Measurements from ENCODE around the gene SIX1.

The SIX1 gene

GRCh38 chr14:60622210-60622916 is 26.9 kb downstream of the SIX1 start:
- in situ Hi-C loops (cut with HindIII; ENCODE audit: low pct_ligation_motif_present, low pct_unique_long_range_greater_than_20kb, low sequenced_read_pairs): no loop called here

GRCh38 chr14:60621386-60621785 is 27.9 kb downstream of the SIX1 start:
- in situ Hi-C loops (cut with HindIII; ENCODE audit: low pct_ligation_motif_present, low pct_unique_long_range_greater_than_20kb, low sequenced_read_pairs): no loop called here

More at GRCh38 chr14:60622210-60622916, 26.9 kb downstream of the SIX1 start:
- DNase-seq: no peak

DNA sequence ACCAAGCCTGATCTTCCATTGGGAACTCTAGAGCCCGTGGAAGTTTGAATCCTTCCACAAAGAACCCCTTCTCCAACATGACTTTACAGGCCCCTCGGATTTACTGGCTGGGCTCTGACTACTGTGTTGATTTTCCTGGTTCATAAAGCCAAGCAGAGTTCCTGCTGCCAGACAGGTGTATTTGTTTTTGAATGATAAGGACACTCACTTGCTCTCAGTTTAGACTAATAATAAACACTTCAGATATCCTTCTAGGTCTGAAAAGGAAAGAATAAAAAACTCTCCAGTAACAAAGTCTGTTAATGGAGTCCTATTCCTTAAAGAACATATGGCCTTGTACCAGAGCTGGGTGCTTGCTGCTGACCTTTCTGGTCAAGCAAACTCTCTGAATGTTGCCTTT is 31.0 kb downstream of the SIX1 start:
- in situ Hi-C loops (cut with HindIII; ENCODE audit: low pct_ligation_motif_present, low pct_unique_long_range_greater_than_20kb, low sequenced_read_pairs): no loop called here

More at GRCh38 chr14:60621386-60621785, 27.9 kb downstream of the SIX1 start:
- no peak for DNase-seq

DNA sequence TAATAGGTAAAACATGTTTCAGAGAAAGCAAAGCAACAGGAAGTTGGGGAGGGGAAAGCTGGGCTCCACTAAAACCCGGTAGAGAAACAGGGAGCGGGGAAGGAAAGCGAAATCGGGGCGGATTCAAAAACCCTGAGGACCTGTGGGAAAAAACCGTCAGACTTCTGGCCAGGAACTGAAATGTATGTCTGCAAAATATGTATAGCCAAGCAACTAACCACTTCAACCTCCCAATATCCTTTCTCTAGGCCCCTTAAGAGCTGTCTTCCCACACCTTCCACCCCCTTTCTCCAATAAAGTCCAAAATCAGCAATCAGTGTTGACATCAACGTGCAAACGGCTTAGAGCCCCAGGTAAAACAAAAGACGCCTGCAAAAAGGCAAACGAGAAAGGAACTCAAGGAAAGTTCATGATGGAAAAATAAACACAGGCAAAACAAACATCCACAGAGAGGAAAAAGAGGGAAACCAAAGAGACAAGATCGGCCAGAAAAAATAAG is 32.8 kb downstream of the SIX1 start:
- in situ Hi-C loops (cut with HindIII; ENCODE audit: low pct_ligation_motif_present, low pct_unique_long_range_greater_than_20kb, low sequenced_read_pairs): no loop called here
- DNase-seq: no peak

More for the DNA sequence above, 31.0 kb downstream of the SIX1 start:
- DNase-seq: no peak

DNA sequence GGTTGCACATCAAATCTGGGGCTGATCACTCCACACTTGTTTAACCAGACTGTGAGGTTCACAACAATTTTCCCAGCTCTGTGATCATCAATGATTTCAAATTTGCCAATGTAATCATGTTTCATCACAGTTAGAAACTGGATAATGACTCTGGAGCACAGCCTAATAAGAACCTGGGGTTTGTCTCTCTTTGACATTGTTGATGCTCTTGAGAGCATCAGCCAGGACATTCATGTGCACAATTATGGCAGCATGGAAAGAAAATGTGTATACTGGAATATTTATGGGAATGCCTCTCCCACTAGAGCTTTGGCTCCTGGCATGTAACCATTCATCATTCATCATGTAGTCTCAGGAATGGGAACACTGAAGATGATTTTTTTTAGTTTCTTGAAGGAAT is 47.0 kb downstream of the SIX1 start:
- in situ Hi-C loops (cut with HindIII; ENCODE audit: low pct_ligation_motif_present, low pct_unique_long_range_greater_than_20kb, low sequenced_read_pairs): no loop called here
- DNase-seq: no peak

DNA sequence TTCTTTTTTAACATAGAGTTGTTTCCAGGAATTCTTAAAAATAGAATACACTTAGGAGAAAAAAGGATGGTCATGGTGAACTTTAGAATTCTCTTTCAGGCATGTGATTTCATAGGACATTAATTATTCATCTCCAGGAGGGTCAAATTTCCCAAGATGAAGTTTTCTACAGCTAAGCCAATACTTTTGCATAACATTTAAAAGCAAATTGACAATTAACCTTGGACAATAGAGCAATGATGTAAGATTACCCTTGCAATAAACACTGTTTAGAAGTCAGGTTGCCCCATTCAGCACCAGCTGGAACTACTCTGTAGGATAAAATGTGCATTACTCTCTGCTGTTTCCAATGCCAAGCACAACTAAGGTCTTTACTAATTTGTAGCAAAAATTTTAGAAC is 49.5 kb downstream of the SIX1 start:
- in situ Hi-C loops (cut with HindIII; ENCODE audit: low pct_ligation_motif_present, low pct_unique_long_range_greater_than_20kb, low sequenced_read_pairs): no loop called here
- DNase-seq: no peak

DNA sequence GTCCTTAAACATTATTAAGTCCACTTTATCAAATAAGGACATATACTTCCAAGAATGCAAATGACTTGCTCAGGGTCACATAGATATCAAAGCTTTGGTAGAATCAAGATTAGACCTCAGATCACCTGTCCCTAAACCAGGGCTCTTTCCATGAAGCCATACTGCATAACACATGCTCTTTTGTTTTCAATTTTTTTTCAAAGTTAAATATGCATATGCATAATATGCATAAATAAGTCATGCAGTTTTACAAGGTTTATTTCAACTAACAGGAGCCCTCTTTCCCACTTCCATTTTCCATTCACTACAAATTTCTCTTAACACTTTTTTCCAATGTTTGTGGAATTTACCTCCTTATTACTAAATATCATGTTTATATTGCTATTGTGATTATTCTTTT is 53.1 kb downstream of the SIX1 start:
- in situ Hi-C loops (cut with HindIII; ENCODE audit: low pct_ligation_motif_present, low pct_unique_long_range_greater_than_20kb, low sequenced_read_pairs): no loop called here
- no peak for DNase-seq

GRCh38 chr14:60594062-60594461 is 55.2 kb downstream of the SIX1 start:
- DNase-seq: no peak

More at GRCh38 chr14:60594062-60594461, 55.2 kb downstream of the SIX1 start:
- in situ Hi-C loops (cut with HindIII; ENCODE audit: low pct_ligation_motif_present, low pct_unique_long_range_greater_than_20kb, low sequenced_read_pairs): no loop called here
